ENCODE measurements around the gene FOXN3.
A peak's percentile ranks its signal among the peaks of the same experiment; 100 is the strongest.

Gene FOXN3

DNA sequence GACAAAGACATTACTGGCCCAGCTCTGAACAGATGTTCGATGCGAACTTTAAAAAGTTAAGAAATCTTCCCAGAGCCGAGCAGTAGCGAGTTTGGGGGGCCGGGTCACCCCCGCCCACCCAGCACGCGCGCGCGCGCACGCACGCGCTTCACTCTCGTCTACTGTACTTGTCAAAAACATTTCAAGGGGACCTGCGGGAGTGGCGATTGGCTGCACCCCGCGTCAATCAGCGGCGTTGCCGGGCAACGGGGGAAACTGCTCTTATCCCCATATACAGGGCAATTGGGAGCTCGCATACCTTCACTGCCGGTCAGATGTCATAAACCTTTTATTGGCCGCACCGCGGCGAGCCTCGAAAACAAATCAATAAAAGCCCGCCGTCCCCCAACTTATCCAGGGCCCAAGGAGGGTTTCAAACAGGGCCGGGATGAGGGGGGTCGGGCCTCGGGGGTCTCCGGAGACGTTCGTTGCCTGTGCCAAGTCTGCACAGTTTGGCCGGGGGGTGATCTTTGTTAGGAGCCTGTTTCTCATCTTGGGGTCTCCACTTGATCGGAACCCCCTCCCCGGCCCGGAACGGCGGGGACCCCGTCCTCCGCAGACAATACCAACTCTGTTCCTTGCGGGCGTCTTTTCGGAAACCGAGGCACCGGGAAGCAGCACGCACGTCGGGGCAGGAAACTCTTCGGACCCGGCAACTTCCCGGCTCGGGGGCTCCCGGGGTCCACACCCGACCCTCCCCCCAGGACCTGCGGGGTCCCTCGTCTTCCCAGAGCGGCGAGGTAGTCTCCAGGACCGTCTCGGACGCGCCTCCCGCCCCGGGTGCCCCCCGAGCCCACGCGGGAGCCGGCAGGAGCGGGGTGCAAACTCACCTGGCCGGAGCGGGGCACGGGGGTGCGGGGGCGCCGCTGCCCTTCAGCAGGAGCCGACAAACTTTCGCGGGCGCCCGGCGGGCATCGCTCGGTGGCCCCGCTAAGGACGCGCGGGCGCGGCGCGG is 734 bp downstream of the FOXN3 start:
- peak overlapping the region; percentile 60 for H3K27ac ChIP-seq
- no peak for TF ChIP-seq ZFX (IDR thresholded peaks at IDR 0.05; ENCODE audit: borderline replicate concordance)
- TF ChIP-seq CTCF (IDR thresholded peaks at IDR 0.05): no peak

DNA sequence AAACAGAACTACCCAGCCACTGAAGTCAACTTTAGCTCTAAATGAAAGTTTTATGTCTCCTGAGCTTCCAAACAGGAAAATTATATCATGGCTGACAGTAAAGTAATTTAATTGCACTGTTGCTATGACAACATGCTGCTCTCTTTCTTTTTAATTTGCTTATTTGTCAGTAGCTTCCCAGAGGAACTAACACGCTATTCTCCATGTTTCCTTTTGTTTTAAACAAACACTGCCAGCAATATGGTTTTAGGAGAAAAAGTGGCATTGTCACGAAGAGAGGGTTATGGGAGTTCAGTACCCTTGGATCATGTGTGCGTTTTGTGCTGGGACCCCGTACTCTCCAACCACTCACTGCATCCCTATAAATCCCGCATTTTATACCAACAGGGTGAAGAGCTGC is 1.9 kb downstream of the FOXN3 start:
- no peak overlapping the region for H3K27ac ChIP-seq
- TF ChIP-seq ZFX (IDR thresholded peaks at IDR 0.05; ENCODE audit: borderline replicate concordance) (no peak), CTCF (IDR thresholded peaks at IDR 0.05) (no peak)

GRCh38 chr14:89411976-89412375 is 5.1 kb downstream of the FOXN3 start:
- H3K27ac ChIP-seq: no peak overlapping the region
- no peak for TF ChIP-seq ZFX (IDR thresholded peaks at IDR 0.05; ENCODE audit: borderline replicate concordance)

DNA sequence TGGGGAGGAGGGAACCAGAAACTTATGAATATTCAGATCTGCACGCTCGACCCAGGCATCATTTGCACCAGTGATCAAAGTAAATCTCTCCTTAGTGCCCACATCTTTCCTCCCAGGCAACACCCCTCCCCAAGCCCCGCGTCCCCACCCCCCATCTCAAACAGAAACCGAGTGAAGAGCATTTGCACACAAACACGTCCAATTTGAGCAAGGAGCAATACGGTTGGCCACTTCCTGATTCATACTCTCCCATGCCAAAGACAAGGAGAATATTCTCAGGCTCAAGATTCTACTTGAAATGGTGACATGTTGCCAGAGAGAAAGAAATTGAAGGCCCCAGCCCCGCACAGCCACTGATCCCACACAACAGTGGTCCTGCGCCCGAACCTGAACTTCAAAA is 7.1 kb downstream of the FOXN3 start:
- H3K27ac ChIP-seq: no peak overlapping the region
- TF ChIP-seq CTCF (IDR thresholded peaks at IDR 0.05) (no peak), ZFX (IDR thresholded peaks at IDR 0.05; ENCODE audit: borderline replicate concordance) (no peak)

DNA sequence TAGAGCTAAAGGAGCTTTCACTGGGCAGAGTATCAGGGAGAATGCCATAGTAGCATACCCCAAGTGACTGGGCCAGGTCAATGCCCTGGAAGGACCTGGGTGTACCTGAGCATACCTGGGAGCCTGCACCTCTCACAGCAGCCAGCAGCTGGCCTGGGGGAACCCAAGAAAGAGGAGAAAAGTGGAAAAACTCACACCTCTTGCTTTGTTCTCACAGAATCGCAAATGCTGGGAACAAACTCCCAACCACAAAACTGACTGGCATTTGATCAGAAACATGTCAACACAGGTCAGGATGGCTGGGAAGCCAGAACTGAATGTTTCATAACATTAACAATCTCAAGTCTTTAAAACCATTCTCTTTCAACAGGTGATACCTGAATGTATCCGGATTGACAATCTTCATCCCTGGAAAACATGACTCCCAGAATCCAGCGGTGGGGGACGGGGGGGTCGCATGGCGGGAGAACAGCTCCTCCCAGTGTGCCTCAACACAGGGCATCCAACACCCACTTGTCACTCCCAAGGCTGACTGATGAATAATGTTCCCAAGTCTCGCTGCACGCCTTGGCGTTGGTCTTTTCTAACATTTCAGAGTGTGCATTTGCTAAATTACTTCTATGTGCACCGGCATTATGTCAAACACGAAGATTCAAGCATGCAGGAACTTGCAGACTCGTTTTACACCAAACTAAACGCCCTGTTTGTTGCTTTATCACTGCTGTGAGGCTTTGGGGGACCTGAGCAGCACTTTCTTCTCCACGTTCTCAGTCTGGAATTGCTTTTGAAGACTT is 7.9 kb downstream of the FOXN3 start:
- TF ChIP-seq CTCF (IDR thresholded peaks at IDR 0.05) (no peak), ZFX (IDR thresholded peaks at IDR 0.05; ENCODE audit: borderline replicate concordance) (no peak)
- no peak overlapping the region for H3K27ac ChIP-seq

DNA sequence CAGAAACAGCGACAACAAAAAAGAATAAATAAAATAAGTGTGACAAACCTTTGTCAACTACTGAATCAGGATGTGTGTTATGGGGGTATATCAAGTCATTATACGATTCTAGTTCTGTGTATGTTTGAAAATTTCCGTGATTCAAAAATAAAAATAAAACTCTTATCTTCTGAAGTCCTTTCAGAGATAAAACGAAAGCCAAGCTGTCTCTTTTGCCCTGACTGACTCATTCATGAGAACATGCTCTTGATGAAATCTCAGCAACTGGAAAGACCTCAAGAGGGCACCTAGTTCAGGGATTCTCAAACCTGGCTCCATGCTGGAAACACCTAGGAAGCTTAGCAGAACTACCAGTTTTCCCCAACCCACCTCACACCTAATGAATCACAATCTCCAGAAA is 9.2 kb downstream of the FOXN3 start:
- no peak overlapping the region for H3K27ac ChIP-seq
- TF ChIP-seq CTCF (IDR thresholded peaks at IDR 0.05) (no peak), ZFX (IDR thresholded peaks at IDR 0.05; ENCODE audit: borderline replicate concordance) (no peak)

DNA sequence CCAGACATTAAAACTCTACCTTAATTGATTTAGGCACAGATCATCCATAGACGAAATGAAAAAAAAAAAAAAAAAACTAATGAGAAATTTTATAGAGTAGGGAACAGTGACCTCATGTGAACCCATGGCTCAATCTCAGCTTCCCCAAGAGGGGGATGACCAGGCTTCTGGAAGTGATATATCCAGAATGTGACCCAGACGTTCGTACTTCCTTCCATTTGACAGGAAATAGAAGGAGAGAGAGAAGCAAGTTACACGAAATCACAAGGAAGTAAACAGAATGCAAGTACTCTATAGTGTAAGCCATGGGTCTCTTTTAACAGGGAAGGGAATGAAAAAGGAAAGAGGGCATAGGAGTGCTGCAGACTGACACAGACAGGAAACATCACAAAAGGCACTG is 10.1 kb downstream of the FOXN3 start:
- TF ChIP-seq ZFX (IDR thresholded peaks at IDR 0.05; ENCODE audit: borderline replicate concordance) (no peak), CTCF (IDR thresholded peaks at IDR 0.05) (no peak)
- no peak overlapping the region for H3K27ac ChIP-seq

All from 22Rv1 (cell line).